Fibroblast of lung (primary cell): ENCODE data around the gene IRF9. TPM values are rescaled to one million over a fixed set of nuclear protein-coding genes. Genes with fewer than 3 reads are reported as not detected.

Experiments
- DNase-seq, 2 donors: peaks; one replicate each; pipeline versions ENCODE4 v3.0.0 to v3.0.0-alpha.2; 2010; ENCODE audit warnings: low read depth in 2 of 2
- H2AFZ ChIP-seq: 2 replicates; pipeline ENCODE4 v1.5.1; 2012; ENCODE audit warnings: low read length, control low read depth, inconsistent platforms
- H3K27ac ChIP-seq: 2 replicates; pipeline ENCODE4 v1.5.1; 2011; ENCODE audit warnings: low read length, control low read depth; ENCODE audit not compliant: insufficient read depth
- H3K27me3 ChIP-seq: 2 replicates; pipeline ENCODE4 v1.5.1; 2011; ENCODE audit warnings: mild to moderate bottlenecking, low read length; ENCODE audit not compliant: control insufficient read depth, insufficient read depth
- H3K36me3 ChIP-seq: 2 replicates; pipeline ENCODE4 v1.5.1; 2011; ENCODE audit warnings: low read length; ENCODE audit not compliant: control insufficient read depth, insufficient read depth
- H3K4me1 ChIP-seq: 2 replicates; pipeline ENCODE4 v1.5.1; 2011; ENCODE audit warnings: low read length; ENCODE audit not compliant: control insufficient read depth, insufficient read depth; ENCODE audit errors: extremely low read depth
- H3K4me2 ChIP-seq: 2 replicates; pipeline ENCODE4 v1.5.1; 2011; ENCODE audit warnings: low read length, control low read depth; ENCODE audit not compliant: insufficient read depth; ENCODE audit errors: extremely low read depth
- H3K4me3 ChIP-seq, 4 experiments: fragments of 200-600 bp in 1 of 4; sonication (generic) in 1 of 4; replicated peaks in 1 of 4; 2 replicates each; pipeline ENCODE4 v1.5.1; 2011 to 2016; ENCODE audit warnings: low read length in 4 of 4, low read depth in 3 of 4, mild to moderate bottlenecking in 3 of 4, control low read depth in 2 of 4, inconsistent platforms in 1 of 4, mixed read lengths in 1 of 4; ENCODE audit not compliant: insufficient read depth in 1 of 4; ENCODE audit errors: control extremely low read depth in 1 of 4
- H3K79me2 ChIP-seq: 2 replicates; pipeline ENCODE4 v1.5.1; 2012; ENCODE audit warnings: mild to moderate bottlenecking, low read length, inconsistent platforms; ENCODE audit not compliant: control insufficient read depth, insufficient read depth
- H3K9ac ChIP-seq: 2 replicates; pipeline ENCODE4 v1.5.1; 2011; ENCODE audit warnings: mild to moderate bottlenecking, low read length, control low read depth; ENCODE audit not compliant: insufficient read depth
- H3K9me3 ChIP-seq: 2 replicates; pipeline ENCODE4 v1.5.1; 2012; ENCODE audit warnings: low read depth, low read length; ENCODE audit not compliant: control insufficient read depth, insufficient read depth
- H4K20me1 ChIP-seq: 2 replicates; pipeline ENCODE4 v1.5.1; 2011; ENCODE audit warnings: low read length; ENCODE audit not compliant: control insufficient read depth, insufficient read depth; ENCODE audit errors: extremely low read depth
- CTCF ChIP-seq, 2 donors: IDR thresholded peaks in 1 of 2; conservative IDR thresholded peaks in 1 of 2; 1 replicate in 1 of 2; 2 replicates in 1 of 2; pipeline ENCODE4 v1.5.1; 2011 to 2012; ENCODE audit warnings: low read length in 2 of 2, control low read depth in 1 of 2, inconsistent platforms in 1 of 2, low read depth in 1 of 2, mild to moderate bottlenecking in 1 of 2
- EZH2 ChIP-seq: IDR thresholded peaks from 2 replicates; pipeline ENCODE4 v1.5.1; 2012; ENCODE audit warnings: low read length, control low read depth, mild to moderate bottlenecking; ENCODE audit errors: missing control alignments
- polyA plus RNA-seq, 2 donors: library from polyadenylated mRNA; depleted of rRNA in 1 of 2; stranded (reverse) in 1 of 2; unstranded in 1 of 2; fragments of >200 nt; gene quantifications; 2 replicates each; pipeline ENCODE4 v1.2.1, GENCODE V29; 2011 to 2012; ENCODE audit warnings: missing spikeins in 1 of 2
- total RNA-seq: library from RNA; depleted of rRNA; stranded (reverse); fragments of >200 nt; gene quantifications from 2 replicates; pipeline ENCODE4 v1.2.1, GENCODE V29; 2014

IRF9 gene
- total and polyA plus RNA-seq, 2 donors (not counting 1 experiment from before 2014, with no cell fraction given): 79.9 to 142 TPM

GRCh38 chr14:24162093-24162492 lies 1.0 kb downstream of the IRF9 start:
- DNase-seq: peak in 1 of 2 donors; percentile 49
- Histone ChIP-seq H3K9me3 (no peaks in the 10 kb centered on the region), H3K27me3 (no peaks in the 10 kb centered on the region), H3K36me3 (peaks cover 41% of the 10 kb centered on the region), H3K4me3 (peak overlapping the region; percentile 68 to 100 (median 85)), H4K20me1 (no peaks in the 10 kb centered on the region), H3K9ac (peak overlapping the region; percentile 67), H3K4me2 (peak overlapping the region; percentile 89), H3K79me2 (peaks cover 19% of the 10 kb centered on the region), H2AFZ (no peak overlapping the region), H3K27ac (peak overlapping the region; percentile 91), H3K4me1 (peaks cover 10% of the 10 kb centered on the region)
- TF ChIP-seq EZH2 (no peak), CTCF (conservative IDR thresholded peaks at IDR 0.05 in 1 of 2, IDR thresholded peaks at IDR 0.05 in 1 of 2; ENCODE audit: low read depth in 1 of 2, low read length in 2 of 2) (no peak)

- Histone ChIP-seq H3K27me3 (no peaks in the 10 kb centered on the region), H3K4me1 (peaks cover 10% of the 10 kb centered on the region), H3K9ac (no peak overlapping the region), H3K9me3 (no peaks in the 10 kb centered on the region), H3K79me2 (peaks cover 19% of the 10 kb centered on the region), H4K20me1 (no peaks in the 10 kb centered on the region), H3K27ac (no peak overlapping the region), H3K4me3 (no peak overlapping the region), H3K36me3 (peaks cover 37% of the 10 kb centered on the region), H2AFZ (no peak overlapping the region), H3K4me2 (no peak overlapping the region)
- TF ChIP-seq CTCF (conservative IDR thresholded peaks at IDR 0.05 in 1 of 2, IDR thresholded peaks at IDR 0.05 in 1 of 2; ENCODE audit: low read depth in 1 of 2, low read length in 2 of 2) (no peak), EZH2 (no peak)
- no peak for DNase-seq
Observed at GRCh38 chr14:24164518-24164991, 3.5 kb downstream of the IRF9 start.

GRCh38 chr14:24165785-24166184 lies 4.7 kb downstream of the IRF9 start:
- H3K9me3 ChIP-seq: no peaks in the 10 kb centered on the region
- no peaks in the 10 kb centered on the region for H3K27me3 ChIP-seq
- DNase-seq: no peak
- H3K79me2 ChIP-seq: peaks cover 19% of the 10 kb centered on the region
- peaks cover 31% of the 10 kb centered on the region for H3K36me3 ChIP-seq
- no peak for TF ChIP-seq CTCF (conservative IDR thresholded peaks at IDR 0.05 in 1 of 2, IDR thresholded peaks at IDR 0.05 in 1 of 2; ENCODE audit: low read depth in 1 of 2, low read length in 2 of 2)
- no peak for TF ChIP-seq EZH2
- H3K4me2 ChIP-seq: no peak overlapping the region
- H4K20me1 ChIP-seq: no peaks in the 10 kb centered on the region
- H3K4me3 ChIP-seq: no peak overlapping the region
- H3K27ac ChIP-seq: no peak overlapping the region
- no peak overlapping the region for H2AFZ ChIP-seq
- H3K4me1 ChIP-seq: peaks cover 6% of the 10 kb centered on the region
- H3K9ac ChIP-seq: no peak overlapping the region
